Left cardiac atrium (tissue), 4 donors: ENCODE measurements around the gene LTBP1. TPM values are rescaled to one million over a fixed set of nuclear protein-coding genes. Genes with fewer than 3 reads are reported as not detected.

Source experiments
- ATAC-seq, 2 donors: fragments of 200-7000 bp; cut with Tn5 transposase; one replicate each; pipeline ENCODE4 v1.9.1; 2020; ENCODE audit warnings: mild to moderate bottlenecking in 2 of 2, moderate library complexity in 2 of 2
- DNase-seq: peaks from one replicate; pipeline ENCODE4 v3.0.0-alpha.2; 2020
- intact Hi-C, 2 donors: fragments of 100-400 bp; cut with DNase I; formaldehyde crosslinking; loops; one replicate each; pipeline versions ENCODE4 v1.14.1 to v1.15.1; 2022 to 2023
- total RNA-seq, 2 donors: library from RNA; stranded (reverse); fragmentation: NEBNext Ultra II Directional; extraction: Animal tissue kit (Norgen Biotek cat#: 25700); gene quantifications; one replicate each; pipeline ENCODE4 v1.2.1, GENCODE V29; 2021
- donor health status: DM: no; HTN: yes; CAD: no.
- donor health status: DM: no; HTN: yes; CAD: no; lungs with severe emphysema.
- donor health status: DM: yes; HTN: yes; CAD: no.
- donor health status: Dilated cardiomyopathy.

Gene LTBP1
- total RNA-seq, 2 donors from 2014 or later, result 121 to 160 TPM

- DNase-seq (no peak), ATAC-seq (no peak)
- intact Hi-C loops, result no loop called here
These were observed 240.2 kb downstream of the LTBP1 start for GRCh38 chr2:33186937-33187336.

- no peak for ATAC-seq
- DNase-seq, result no peak
- intact Hi-C loops, result no loop called here
These were observed 242.0 kb downstream of the LTBP1 start for GRCh38 chr2:33188799-33189198.

- no peak for ATAC-seq
- intact Hi-C loops, result no loop called here
- no peak for DNase-seq
These were observed 243.7 kb downstream of the LTBP1 start for GRCh38 chr2:33190393-33190937.

- intact Hi-C loops, result no loop called here
- no peak for ATAC-seq
- DNase-seq, result no peak
These were observed 249.1 kb downstream of the LTBP1 start for GRCh38 chr2:33195891-33196290.

- ATAC-seq (no peak), DNase-seq (no peak)
- intact Hi-C loops, result no loop called here
These were observed 249.9 kb downstream of the LTBP1 start for GRCh38 chr2:33196700-33197099.

GRCh38 chr2:33197198-33197938 lies 250.6 kb downstream of the LTBP1 start:
- intact Hi-C loops, result no loop called here
- ATAC-seq (no peak), DNase-seq (no peak)

- ATAC-seq, result peak; percentile 40 to 50
- intact Hi-C loops, result no loop called here
- no peak for DNase-seq
These were observed 256.1 kb downstream of the LTBP1 start for GRCh38 chr2:33202641-33203522.

GRCh38 chr2:33204945-33205344 lies 258.2 kb downstream of the LTBP1 start:
- ATAC-seq (no peak), DNase-seq (no peak)
- intact Hi-C loops, result no loop called here

GRCh38 chr2:33205693-33206434 lies 259.1 kb downstream of the LTBP1 start:
- no peak for ATAC-seq
- intact Hi-C loops, result no loop called here
- no peak for DNase-seq

- no peak for ATAC-seq
- intact Hi-C loops, result no loop called here
- DNase-seq, result no peak
These were observed 260.5 kb downstream of the LTBP1 start for GRCh38 chr2:33207151-33207740.

GRCh38 chr2:33208400-33208799 lies 261.6 kb downstream of the LTBP1 start:
- intact Hi-C loops, result no loop called here
- DNase-seq (no peak), ATAC-seq (no peak)

GRCh38 chr2:33209976-33210375 lies 263.2 kb downstream of the LTBP1 start:
- DNase-seq, result no peak
- intact Hi-C loops, result no loop called here
- no peak for ATAC-seq

- ATAC-seq, result peak in 1 of 2 donors; percentile 78
- intact Hi-C loops, result no loop called here
- peak; percentile 70 for DNase-seq
These were observed 263.9 kb downstream of the LTBP1 start for GRCh38 chr2:33210626-33211025.

- ATAC-seq (peak in 1 of 2 donors; percentile 70), DNase-seq (no peak)
- intact Hi-C loops, result no loop called here
These were observed 265.4 kb downstream of the LTBP1 start for GRCh38 chr2:33212151-33212550.

- DNase-seq (no peak), ATAC-seq (no peak)
- intact Hi-C loops, result no loop called here
These were observed 266.5 kb downstream of the LTBP1 start for GRCh38 chr2:33213244-33213643.

GRCh38 chr2:33213648-33214047 lies 266.9 kb downstream of the LTBP1 start:
- ATAC-seq, result peak in 1 of 2 donors; percentile 9
- intact Hi-C loops, result no loop called here
- no peak for DNase-seq

- ATAC-seq, result peak; percentile 1 to 36
- intact Hi-C loops, result no loop called here
These were observed 267.7 kb downstream of the LTBP1 start for GRCh38 chr2:33214436-33214835.

GRCh38 chr2:33214857-33215256 lies 268.1 kb downstream of the LTBP1 start:
- DNase-seq (no peak), ATAC-seq (no peak)
- intact Hi-C loops, result no loop called here

More at GRCh38 chr2:33214436-33214835, 267.7 kb downstream of the LTBP1 start:
- peak; percentile 23 for DNase-seq

GRCh38 chr2:33215299-33215698 lies 268.5 kb downstream of the LTBP1 start:
- intact Hi-C loops, result no loop called here
- ATAC-seq (peak in 1 of 2 donors; percentile 49), DNase-seq (peak; percentile 74)
